ENCODE data around the gene SELENOV.

The SELENOV gene

DNA sequence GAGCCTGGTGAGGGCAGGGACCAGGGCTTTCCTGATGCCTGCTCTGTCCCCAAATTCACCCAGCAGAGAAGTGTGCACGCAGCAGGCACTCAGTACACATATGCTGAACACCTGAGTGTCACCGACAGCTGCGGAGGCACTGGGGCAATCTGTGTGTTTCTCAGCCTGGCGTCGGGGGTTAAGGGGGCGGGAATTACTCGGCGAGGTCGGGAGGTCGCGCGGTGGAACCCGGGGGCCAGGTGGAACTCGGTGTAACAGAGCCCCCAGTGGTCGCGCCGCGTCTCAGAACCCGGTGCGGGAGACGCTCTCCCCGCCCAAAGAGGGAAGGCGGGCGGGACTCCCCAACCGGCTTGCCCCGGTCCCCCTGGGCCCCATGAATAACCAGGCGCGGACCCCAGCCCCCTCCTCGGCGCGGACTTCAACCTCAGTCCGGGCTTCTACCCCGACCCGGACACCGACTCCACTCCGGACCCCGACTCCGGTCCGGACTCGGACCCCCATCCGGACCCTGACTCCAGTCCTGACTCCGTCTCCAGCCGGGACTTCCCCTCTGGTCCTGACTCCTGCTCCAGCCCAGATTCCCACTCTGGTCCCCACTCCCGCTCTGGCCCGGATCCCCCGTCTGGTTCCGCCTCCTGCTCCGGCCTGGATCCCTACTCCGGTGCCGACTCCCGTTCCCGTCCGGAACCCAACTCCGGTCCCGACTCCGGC is at the start of gene SELENOV:
TSS of gene SELENOV (plus strand) at position 300 of the 711 bp plus-strand sequence. CDS start at position 374, 74 bp downstream.
- H3K36me3 ChIP-seq (replicated peaks; ENCODE audit: low read depth, low read length): no peaks in the 10 kb centered on the region
- peaks cover 16% of the 10 kb centered on the region for H3K4me1 ChIP-seq (ENCODE audit: low read length)
- no peaks in the 10 kb centered on the region for H3K9me3 ChIP-seq (ENCODE audit: insufficient read depth, low read length)
- H2AFZ ChIP-seq (ENCODE audit: low read depth, low read length): no peak within 1 kb of the TSS
- H3K4me3 ChIP-seq (ENCODE audit: low read length): no peak within 1 kb of the TSS
- H3K79me2 ChIP-seq (ENCODE audit: low read length): no peaks in the 10 kb centered on the region
- no peaks in the 10 kb centered on the region for H3K27me3 ChIP-seq (ENCODE audit: low read depth, low read length)
- H4K20me1 ChIP-seq (ENCODE audit: insufficient read depth, low read length): no peaks in the 10 kb centered on the region
- H3K27ac ChIP-seq (ENCODE audit: low read length): no peak within 1 kb of the TSS
- H3K9ac ChIP-seq (ENCODE audit: low read length): no peak within 1 kb of the TSS
- TF ChIP-seq EZH2phosphoT487 (IDR thresholded peaks at IDR 0.05; ENCODE audit: low read depth): no peak
- TF ChIP-seq, protein P1, sequence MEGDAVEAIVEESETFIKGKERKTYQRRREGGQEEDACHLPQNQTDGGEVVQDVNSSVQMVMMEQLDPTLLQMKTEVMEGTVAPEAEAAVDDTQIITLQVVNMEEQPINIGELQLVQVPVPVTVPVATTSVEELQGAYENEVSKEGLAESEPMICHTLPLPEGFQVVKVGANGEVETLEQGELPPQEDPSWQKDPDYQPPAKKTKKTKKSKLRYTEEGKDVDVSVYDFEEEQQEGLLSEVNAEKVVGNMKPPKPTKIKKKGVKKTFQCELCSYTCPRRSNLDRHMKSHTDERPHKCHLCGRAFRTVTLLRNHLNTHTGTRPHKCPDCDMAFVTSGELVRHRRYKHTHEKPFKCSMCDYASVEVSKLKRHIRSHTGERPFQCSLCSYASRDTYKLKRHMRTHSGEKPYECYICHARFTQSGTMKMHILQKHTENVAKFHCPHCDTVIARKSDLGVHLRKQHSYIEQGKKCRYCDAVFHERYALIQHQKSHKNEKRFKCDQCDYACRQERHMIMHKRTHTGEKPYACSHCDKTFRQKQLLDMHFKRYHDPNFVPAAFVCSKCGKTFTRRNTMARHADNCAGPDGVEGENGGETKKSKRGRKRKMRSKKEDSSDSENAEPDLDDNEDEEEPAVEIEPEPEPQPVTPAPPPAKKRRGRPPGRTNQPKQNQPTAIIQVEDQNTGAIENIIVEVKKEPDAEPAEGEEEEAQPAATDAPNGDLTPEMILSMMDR (IDR thresholded peaks at IDR 0.05; ENCODE audit: low read depth, low read length): no peak
- no peak within 1 kb of the TSS for H3K4me2 ChIP-seq (ENCODE audit: low read length)

- Histone ChIP-seq H2AFZ (ENCODE audit: low read depth, low read length) (no peak overlapping the region), H3K4me3 (ENCODE audit: low read length) (no peak overlapping the region), H3K36me3 (replicated peaks; ENCODE audit: low read depth, low read length) (peaks cover 71% of the 10 kb centered on the region), H4K20me1 (ENCODE audit: insufficient read depth, low read length) (0 out of 2 replicates have a peak, but pooled peaks cover 6% of the 10 kb centered on the region), H3K27ac (ENCODE audit: low read length) (no peak overlapping the region), H3K27me3 (ENCODE audit: low read depth, low read length) (no peaks in the 10 kb centered on the region), H3K9ac (ENCODE audit: low read length) (no peak overlapping the region), H3K4me1 (ENCODE audit: low read length) (no peaks in the 10 kb centered on the region), H3K9me3 (ENCODE audit: insufficient read depth, low read length) (no peaks in the 10 kb centered on the region), H3K4me2 (ENCODE audit: low read length) (no peak overlapping the region), H3K79me2 (ENCODE audit: low read length) (0 out of 2 replicates have a peak, but pooled peaks cover 9% of the 10 kb centered on the region)
- TF ChIP-seq, protein P1 (IDR thresholded peaks at IDR 0.05; ENCODE audit: low read depth, low read length): no peak
- no peak for TF ChIP-seq EZH2phosphoT487 (IDR thresholded peaks at IDR 0.05; ENCODE audit: low read depth)
These were observed 48.8 kb upstream of the SELENOV start for GRCh38 chr19:39465956-39466747.

DNA sequence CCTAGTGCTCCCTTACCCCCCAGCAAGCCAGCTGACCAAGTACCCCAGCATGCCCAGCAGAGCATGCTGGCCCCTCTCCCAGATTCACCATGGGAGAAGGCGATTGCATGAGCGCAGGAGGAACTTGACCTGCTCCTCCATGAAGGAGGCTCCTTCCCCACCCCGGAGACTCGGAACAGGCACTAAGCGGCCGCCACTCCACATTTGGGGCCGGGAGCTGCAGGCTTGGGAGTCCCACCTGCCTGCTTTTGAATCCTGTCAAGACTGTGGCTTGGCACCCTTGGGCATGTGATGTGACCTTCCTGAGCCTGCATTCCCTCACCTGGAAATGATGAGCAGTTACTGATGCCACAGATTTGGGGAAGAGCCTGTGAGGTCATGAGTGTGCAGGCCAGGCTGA is 47.0 kb upstream of the SELENOV start:
- Histone ChIP-seq H3K27ac (ENCODE audit: low read length) (no peak overlapping the region), H3K4me2 (ENCODE audit: low read length) (no peak overlapping the region), H3K36me3 (replicated peaks; ENCODE audit: low read depth, low read length) (peaks cover 76% of the 10 kb centered on the region), H3K79me2 (ENCODE audit: low read length) (0 out of 2 replicates have a peak, but pooled peaks cover 9% of the 10 kb centered on the region), H3K4me3 (ENCODE audit: low read length) (no peak overlapping the region), H3K9me3 (ENCODE audit: insufficient read depth, low read length) (no peaks in the 10 kb centered on the region), H3K9ac (ENCODE audit: low read length) (no peak overlapping the region), H3K4me1 (ENCODE audit: low read length) (no peaks in the 10 kb centered on the region), H3K27me3 (ENCODE audit: low read depth, low read length) (no peaks in the 10 kb centered on the region), H2AFZ (ENCODE audit: low read depth, low read length) (no peak overlapping the region), H4K20me1 (ENCODE audit: insufficient read depth, low read length) (0 out of 2 replicates have a peak, but pooled peaks cover 6% of the 10 kb centered on the region)
- no peak for TF ChIP-seq EZH2phosphoT487 (IDR thresholded peaks at IDR 0.05; ENCODE audit: low read depth)
- TF ChIP-seq, protein P1 (IDR thresholded peaks at IDR 0.05; ENCODE audit: low read depth, low read length): no peak

DNA sequence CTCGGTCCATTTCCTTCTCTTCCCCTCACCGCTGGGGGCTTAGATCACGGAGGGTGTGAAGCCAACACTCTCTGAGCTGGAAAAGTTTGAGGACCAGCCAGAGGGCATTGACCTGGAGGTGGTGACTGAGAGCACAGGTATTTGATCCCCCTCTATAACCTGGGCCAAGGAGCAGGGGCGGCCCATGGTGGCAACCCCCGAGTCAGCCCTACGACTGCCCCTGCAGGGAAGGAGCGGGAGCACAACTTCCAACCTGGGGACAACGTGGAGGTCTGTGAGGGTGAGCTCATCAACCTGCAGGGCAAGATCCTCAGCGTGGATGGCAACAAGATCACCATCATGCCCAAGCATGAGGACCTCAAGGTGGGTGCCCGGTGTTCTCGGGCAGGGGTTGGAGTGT is 45.9 kb upstream of the SELENOV start:
- Histone ChIP-seq H2AFZ (ENCODE audit: low read depth, low read length) (no peak overlapping the region), H3K36me3 (replicated peaks; ENCODE audit: low read depth, low read length) (peaks cover 80% of the 10 kb centered on the region), H4K20me1 (ENCODE audit: insufficient read depth, low read length) (0 out of 2 replicates have a peak, but pooled peaks cover 6% of the 10 kb centered on the region), H3K9ac (ENCODE audit: low read length) (no peak overlapping the region), H3K27me3 (ENCODE audit: low read depth, low read length) (no peaks in the 10 kb centered on the region), H3K79me2 (ENCODE audit: low read length) (0 out of 2 replicates have a peak, but pooled peaks cover 4% of the 10 kb centered on the region), H3K27ac (ENCODE audit: low read length) (no peak overlapping the region), H3K4me1 (ENCODE audit: low read length) (no peaks in the 10 kb centered on the region), H3K4me2 (ENCODE audit: low read length) (no peak overlapping the region), H3K9me3 (ENCODE audit: insufficient read depth, low read length) (no peaks in the 10 kb centered on the region), H3K4me3 (ENCODE audit: low read length) (no peak overlapping the region)
- TF ChIP-seq EZH2phosphoT487 (IDR thresholded peaks at IDR 0.05; ENCODE audit: low read depth): no peak
- TF ChIP-seq, protein P1 (IDR thresholded peaks at IDR 0.05; ENCODE audit: low read depth, low read length): no peak

All from OCI-LY3 (cell line).